ENCODE data around the gene LIPC.

The LIPC gene

GRCh38 chr15:58454950-58455401, 23.2 kb downstream of the LIPC start:
- no peak for DNase-seq (ENCODE audit: low read depth in 1 of 2, low spot score in 1 of 2)

- no peak for DNase-seq (ENCODE audit: low read depth in 1 of 2, low spot score in 1 of 2)
Measured at GRCh38 chr15:58457466-58457965, 25.7 kb downstream of the LIPC start.

- DNase-seq (ENCODE audit: low read depth in 1 of 2, low spot score in 1 of 2), result no peak
Measured at GRCh38 chr15:58458076-58458475, 26.3 kb downstream of the LIPC start.

GRCh38 chr15:58459045-58459444, 27.3 kb downstream of the LIPC start:
- DNase-seq (ENCODE audit: low read depth in 1 of 2, low spot score in 1 of 2), result no peak

- DNase-seq (ENCODE audit: low read depth in 1 of 2, low spot score in 1 of 2), result no peak
Measured at GRCh38 chr15:58459560-58459959, 27.8 kb downstream of the LIPC start.

GRCh38 chr15:58460116-58460790, 28.5 kb downstream of the LIPC start:
- DNase-seq (ENCODE audit: low read depth in 1 of 2, low spot score in 1 of 2), result no peak

- DNase-seq (ENCODE audit: low read depth in 1 of 2, low spot score in 1 of 2), result no peak
Measured at GRCh38 chr15:58460872-58461271, 29.1 kb downstream of the LIPC start.

- no peak for DNase-seq (ENCODE audit: low read depth in 1 of 2, low spot score in 1 of 2)
Measured at GRCh38 chr15:58462547-58462946, 30.8 kb downstream of the LIPC start.

- no peak for DNase-seq (ENCODE audit: low read depth in 1 of 2, low spot score in 1 of 2)
Measured at GRCh38 chr15:58462973-58463663, 31.3 kb downstream of the LIPC start.

GRCh38 chr15:58463815-58464650, 32.2 kb downstream of the LIPC start:
- DNase-seq (ENCODE audit: low read depth in 1 of 2, low spot score in 1 of 2), result no peak

- no peak for DNase-seq (ENCODE audit: low read depth in 1 of 2, low spot score in 1 of 2)
Measured at GRCh38 chr15:58465070-58465469, 33.3 kb downstream of the LIPC start.

GRCh38 chr15:58465866-58466517, 34.2 kb downstream of the LIPC start:
- no peak for DNase-seq (ENCODE audit: low read depth in 1 of 2, low spot score in 1 of 2)

GRCh38 chr15:58466566-58466965, 34.8 kb downstream of the LIPC start:
- DNase-seq (ENCODE audit: low read depth in 1 of 2, low spot score in 1 of 2), result no peak

- no peak for DNase-seq (ENCODE audit: low read depth in 1 of 2, low spot score in 1 of 2)
Measured at GRCh38 chr15:58467121-58467721, 35.4 kb downstream of the LIPC start.

GRCh38 chr15:58467722-58468423, 36.1 kb downstream of the LIPC start:
- DNase-seq (ENCODE audit: low read depth in 1 of 2, low spot score in 1 of 2), result no peak

- no peak for DNase-seq (ENCODE audit: low read depth in 1 of 2, low spot score in 1 of 2)
Measured at GRCh38 chr15:58469432-58470353, 37.9 kb downstream of the LIPC start.

GRCh38 chr15:58471348-58471747, 39.6 kb downstream of the LIPC start:
- no peak for DNase-seq (ENCODE audit: low read depth in 1 of 2, low spot score in 1 of 2)

GRCh38 chr15:58472221-58472620, 40.4 kb downstream of the LIPC start:
- DNase-seq (ENCODE audit: low read depth in 1 of 2, low spot score in 1 of 2), result no peak

Data from activated T-helper 1 cell treated with anti-CD3 and anti-CD28 coated beads, Interleukin-2, amount 50 U/mL, for 16 hours (primary cell).